ENCODE measurements around the gene DNM1L. TPM values are rescaled to one million over a fixed set of nuclear protein-coding genes. Genes with fewer than 3 reads are reported as not detected.

Gene DNM1L
- total and polyA plus RNA-seq, 9 of the 15 experiments (the other 6 are each of a cell fraction or from before 2014, with no cell fraction given), result 24.1 to 82.8 (median 61.5) TPM

GRCh38 chr12:32679091-32679919, at the start of gene DNM1L (continued):
- peak; percentile 29; the same call in 1 of the 2 replicates for TF ChIP-seq ZNF592 (IDR thresholded peaks at IDR 0.05)
- peak; percentile 93 for TF ChIP-seq SUPT5H (IDR thresholded peaks at IDR 0.05)
- 0 out of 2 replicates have a peak, but pooled peaks have one; percentile 33 for TF ChIP-seq ZEB2 (IDR thresholded peaks at IDR 0.05)
- TF ChIP-seq GABPA (tag; conservative IDR thresholded peaks at IDR 0.05; ENCODE audit: low read depth), result peak; percentile 51
- peak; percentile 50 for TF ChIP-seq PHF20 (IDR thresholded peaks at IDR 0.05; ENCODE audit: partially characterized antibody)
- TF ChIP-seq ZNF133 (CRISPR knock-in tag; IDR thresholded peaks at IDR 0.05), result no peak
- TF ChIP-seq ZNF175 (CRISPR knock-in tag; IDR thresholded peaks at IDR 0.05; ENCODE audit: low read depth), result peak; percentile 51; the same call in 1 of the 2 replicates
- TF ChIP-seq NUFIP1 (IDR thresholded peaks at IDR 0.05; ENCODE audit: partially characterized antibody), result no peak
- TF ChIP-seq, protein P1, sequence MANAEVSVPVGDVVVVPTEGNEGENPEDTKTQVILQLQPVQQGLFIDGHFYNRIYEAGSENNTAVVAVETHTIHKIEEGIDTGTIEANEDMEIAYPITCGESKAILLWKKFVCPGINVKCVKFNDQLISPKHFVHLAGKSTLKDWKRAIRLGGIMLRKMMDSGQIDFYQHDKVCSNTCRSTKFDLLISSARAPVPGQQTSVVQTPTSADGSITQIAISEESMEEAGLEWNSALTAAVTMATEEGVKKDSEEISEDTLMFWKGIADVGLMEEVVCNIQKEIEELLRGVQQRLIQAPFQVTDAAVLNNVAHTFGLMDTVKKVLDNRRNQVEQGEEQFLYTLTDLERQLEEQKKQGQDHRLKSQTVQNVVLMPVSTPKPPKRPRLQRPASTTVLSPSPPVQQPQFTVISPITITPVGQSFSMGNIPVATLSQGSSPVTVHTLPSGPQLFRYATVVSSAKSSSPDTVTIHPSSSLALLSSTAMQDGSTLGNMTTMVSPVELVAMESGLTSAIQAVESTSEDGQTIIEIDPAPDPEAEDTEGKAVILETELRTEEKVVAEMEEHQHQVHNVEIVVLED (CRISPR knock-in tag; IDR thresholded peaks at IDR 0.05), result no peak
- TF ChIP-seq ZNF121 (CRISPR knock-in tag; conservative IDR thresholded peaks at IDR 0.05), result no peak
- TF ChIP-seq CXXC5 (CRISPR knock-in tag; IDR thresholded peaks at IDR 0.05), result peak; percentile 57; the same call in 1 of the 2 replicates
- TF ChIP-seq ZNF280A (IDR thresholded peaks at IDR 0.05; ENCODE audit: low read depth, partially characterized antibody), result no peak
- no peak for TF ChIP-seq ZNF583 (CRISPR knock-in tag; IDR thresholded peaks at IDR 0.05)
- TF ChIP-seq EP400 (IDR thresholded peaks at IDR 0.05), result peak; percentile 61
- 0 out of 2 replicates have a peak, but pooled peaks have one; percentile 5 for TF ChIP-seq TEAD4 (IDR thresholded peaks at IDR 0.05; ENCODE audit: low read length)
- no peak for TF ChIP-seq TEAD4 (CRISPR knock-in tag; IDR thresholded peaks at IDR 0.05; ENCODE audit: borderline replicate concordance)
- peak; percentile 50; the same call in 1 of the 2 replicates for TF ChIP-seq MYC (IDR thresholded peaks at IDR 0.05; ENCODE audit: low read depth, low read length)
- no peak for TF ChIP-seq MYC (CRISPR knock-in tag; IDR thresholded peaks at IDR 0.05; ENCODE audit: borderline replicate concordance, low read depth)
- no peak for TF ChIP-seq GTF2B (IDR thresholded peaks at IDR 0.05; ENCODE audit: extremely low read depth, insufficient read length)
